Endodermal cell (in vitro differentiated cells): ENCODE measurements around the gene MDM1. TPM values are rescaled to one million over a fixed set of nuclear protein-coding genes. Genes with fewer than 3 reads are reported as not detected.

Experiments
- DNase-seq: peaks from one replicate; pipeline ENCODE4 v3.0.0-alpha.2; 2017
- H3K27ac ChIP-seq: 2 replicates; pipeline ENCODE4 v1.5.1; 2013; ENCODE audit warnings: mild to moderate bottlenecking, low read depth, low read length, moderate library complexity
- H3K27me3 ChIP-seq: 2 replicates; pipeline ENCODE4 v1.6.1; 2013; ENCODE audit warnings: mild to moderate bottlenecking, low read length, moderate library complexity; ENCODE audit not compliant: insufficient read depth, control insufficient read depth, poor library complexity, severe bottlenecking
- H3K36me3 ChIP-seq: 2 replicates; pipeline ENCODE4 v1.7.0; 2013; ENCODE audit warnings: mild to moderate bottlenecking, low read length, moderate library complexity; ENCODE audit not compliant: control insufficient read depth, insufficient read depth
- H3K4me1 ChIP-seq: one replicate; pipeline ENCODE4 v1.7.0; 2013; ENCODE audit warnings: low read length; ENCODE audit not compliant: control insufficient read depth, insufficient read depth
- H3K4me3 ChIP-seq: 2 replicates; pipeline ENCODE4 v1.5.1; 2013; ENCODE audit warnings: mild to moderate bottlenecking, low read length, moderate library complexity
- H3K9ac ChIP-seq: 2 replicates; pipeline ENCODE4 v1.6.1; 2013; ENCODE audit warnings: mild to moderate bottlenecking, low read length, moderate library complexity; ENCODE audit not compliant: poor library complexity, severe bottlenecking; ENCODE audit errors: extremely low read depth
- H3K9me3 ChIP-seq: 2 replicates; pipeline ENCODE4 v1.6.1; 2013; ENCODE audit warnings: mild to moderate bottlenecking, low read length, moderate library complexity; ENCODE audit not compliant: control insufficient read depth
- H3K27ac Mint-ChIP-seq: 2 replicates; pipeline ENCODE4 v1.8.0; 2020; ENCODE audit warnings: mixed read lengths
- H3K27me3 Mint-ChIP-seq: 2 replicates; pipeline ENCODE4 v1.8.0; 2021; ENCODE audit warnings: mild to moderate bottlenecking, mixed read lengths; ENCODE audit not compliant: insufficient read depth
- H3K36me3 Mint-ChIP-seq: 2 replicates; pipeline ENCODE4 v1.8.0; 2020; ENCODE audit warnings: low read depth, mixed read lengths
- H3K4me1 Mint-ChIP-seq: 2 replicates; pipeline ENCODE4 v1.8.0; 2020; ENCODE audit warnings: mixed read lengths
- H3K4me3 Mint-ChIP-seq: 2 replicates; pipeline ENCODE4 v1.8.0; 2020; ENCODE audit warnings: mild to moderate bottlenecking, moderate library complexity, mixed read lengths
- H3K9me3 Mint-ChIP-seq: 2 replicates; pipeline ENCODE4 v1.8.0; 2020; ENCODE audit warnings: mild to moderate bottlenecking, mixed read lengths
- WGBS, 2 experiments: methylation state at CpG; one replicate each; pipeline versions ENCODE4 v1.1.5 to v1.1.7; 2013; ENCODE audit warnings: missing lambda C conversion rate in 2 of 2, mixed read lengths in 1 of 2; ENCODE audit not compliant: insufficient coverage in 1 of 2, insufficient read length in 1 of 2; 5-methylcytosine and 5-hydroxymethylcytosine counted together
- total RNA-seq, 2 donors: library from RNA; stranded (reverse); fragmentation: NEBNext Ultra II Directional in 1 of 2; extraction: Animal tissue kit (Norgen Biotek cat#: 25700) in 1 of 2; gene quantifications; 2 replicates in 1 of 2; 3 replicates in 1 of 2; pipeline ENCODE4 v1.2.1, GENCODE V29; 2021
- TF ChIP-seq, protein P1 (sequence below): fragments of 200-600 bp; sonication (generic); conservative IDR thresholded peaks from 2 replicates; pipeline ENCODE4 v1.5.0; 2021; ENCODE audit warnings: antibody characterized with exemption, mild to moderate bottlenecking

MDM1 gene
- total RNA-seq, 2 donors from 2014 or later, result 20.2 to 21.2 TPM

DNA sequence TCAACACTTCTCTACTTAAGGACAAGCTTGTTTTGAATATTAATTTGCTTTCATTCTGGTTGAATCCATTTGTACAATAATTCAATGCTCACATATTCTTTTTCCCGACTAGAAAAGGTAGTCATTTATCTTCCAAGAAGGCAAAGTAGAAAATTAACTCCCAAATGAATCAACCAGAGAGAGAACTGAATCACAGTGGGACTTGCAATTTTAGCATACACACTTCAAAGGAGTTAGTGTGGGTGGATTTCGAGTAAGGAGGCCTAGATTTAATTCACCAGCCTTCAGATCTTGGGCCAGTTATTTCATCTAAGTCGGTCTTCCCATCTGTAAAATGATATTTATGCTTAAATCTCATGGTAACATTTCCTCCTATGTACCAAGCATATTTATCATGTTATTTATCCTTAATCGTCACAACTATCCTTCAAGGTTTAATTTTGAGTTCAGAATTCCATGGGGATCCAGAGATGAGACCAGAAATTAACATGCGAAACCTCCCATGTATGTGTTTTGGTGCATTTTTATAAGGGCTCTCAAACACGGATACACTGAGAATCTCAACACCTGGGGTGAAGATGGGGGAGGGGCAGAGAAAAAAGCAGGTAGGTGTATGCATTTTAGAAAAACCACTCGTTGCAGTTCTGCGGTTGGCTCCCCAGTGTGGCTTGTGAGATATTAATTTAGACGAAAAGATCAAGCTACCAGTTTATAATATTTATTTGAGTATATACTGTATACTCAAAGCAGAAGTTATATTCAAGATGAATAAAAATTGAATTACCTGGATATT, 39.8 kb downstream of the MDM1 start:
- Mint-ChIP-seq H3K27ac (no peak overlapping the region), H3K9me3 (no peaks in the 10 kb centered on the region), H3K4me3 (no peak overlapping the region), H3K4me1 (no peaks in the 10 kb centered on the region), H3K27me3 (no peaks in the 10 kb centered on the region), H3K36me3 (peaks cover 4% of the 10 kb centered on the region)
- no peaks in the 10 kb centered on the region for H3K4me1 ChIP-seq
- H3K9ac ChIP-seq, result no peak overlapping the region
- no peak overlapping the region for H3K27ac ChIP-seq
- WGBS, 2 experiments, result 86 to 94% methylated on average over 4 to 8 of the region's 9 CpGs
- no peak for DNase-seq
- no peaks in the 10 kb centered on the region for H3K9me3 ChIP-seq
- TF ChIP-seq, protein P1, sequence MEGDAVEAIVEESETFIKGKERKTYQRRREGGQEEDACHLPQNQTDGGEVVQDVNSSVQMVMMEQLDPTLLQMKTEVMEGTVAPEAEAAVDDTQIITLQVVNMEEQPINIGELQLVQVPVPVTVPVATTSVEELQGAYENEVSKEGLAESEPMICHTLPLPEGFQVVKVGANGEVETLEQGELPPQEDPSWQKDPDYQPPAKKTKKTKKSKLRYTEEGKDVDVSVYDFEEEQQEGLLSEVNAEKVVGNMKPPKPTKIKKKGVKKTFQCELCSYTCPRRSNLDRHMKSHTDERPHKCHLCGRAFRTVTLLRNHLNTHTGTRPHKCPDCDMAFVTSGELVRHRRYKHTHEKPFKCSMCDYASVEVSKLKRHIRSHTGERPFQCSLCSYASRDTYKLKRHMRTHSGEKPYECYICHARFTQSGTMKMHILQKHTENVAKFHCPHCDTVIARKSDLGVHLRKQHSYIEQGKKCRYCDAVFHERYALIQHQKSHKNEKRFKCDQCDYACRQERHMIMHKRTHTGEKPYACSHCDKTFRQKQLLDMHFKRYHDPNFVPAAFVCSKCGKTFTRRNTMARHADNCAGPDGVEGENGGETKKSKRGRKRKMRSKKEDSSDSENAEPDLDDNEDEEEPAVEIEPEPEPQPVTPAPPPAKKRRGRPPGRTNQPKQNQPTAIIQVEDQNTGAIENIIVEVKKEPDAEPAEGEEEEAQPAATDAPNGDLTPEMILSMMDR, result no peak
- peaks cover 4% of the 10 kb centered on the region for H3K36me3 ChIP-seq
- no peaks in the 10 kb centered on the region for H3K27me3 ChIP-seq
- H3K4me3 ChIP-seq, result no peak overlapping the region

DNA sequence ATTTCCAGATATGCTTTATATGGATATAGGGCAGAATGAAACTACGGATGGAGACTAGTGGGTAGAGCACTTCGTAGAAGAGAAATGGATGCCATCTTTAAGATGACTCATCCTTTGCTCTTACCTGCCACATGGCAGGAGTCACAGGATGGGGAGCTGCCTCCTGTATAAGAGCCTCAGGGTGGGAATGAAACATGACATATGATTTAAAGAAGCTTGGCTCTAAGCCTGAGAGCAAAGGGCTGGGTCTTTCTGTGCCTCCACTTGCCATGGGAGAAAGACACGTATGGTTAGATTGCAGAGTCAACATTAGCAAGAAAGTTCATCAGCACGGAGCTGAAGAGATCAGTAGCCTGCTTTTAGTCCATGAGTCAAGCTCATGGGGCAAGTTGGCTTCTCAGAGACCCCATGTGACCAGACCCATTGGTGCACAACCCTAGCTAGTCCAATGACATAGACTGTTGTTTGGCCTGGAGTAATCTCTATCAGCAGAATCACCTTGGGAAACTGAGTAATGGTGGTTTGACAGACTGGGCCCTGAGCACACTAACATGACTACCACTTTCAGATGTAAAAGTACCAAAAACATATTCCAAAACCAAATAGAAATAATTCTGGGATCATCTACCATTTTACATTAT, 40.6 kb downstream of the MDM1 start:
- Mint-ChIP-seq H3K4me3 (no peak overlapping the region), H3K27ac (no peak overlapping the region), H3K9me3 (no peaks in the 10 kb centered on the region), H3K27me3 (no peaks in the 10 kb centered on the region), H3K36me3 (peaks cover 2% of the 10 kb centered on the region), H3K4me1 (no peaks in the 10 kb centered on the region)
- Histone ChIP-seq H3K4me1 (no peaks in the 10 kb centered on the region), H3K27me3 (no peaks in the 10 kb centered on the region), H3K9ac (no peak overlapping the region), H3K36me3 (peaks cover 4% of the 10 kb centered on the region), H3K27ac (no peak overlapping the region), H3K4me3 (no peak overlapping the region), H3K9me3 (no peaks in the 10 kb centered on the region)
- no peak for DNase-seq
- TF ChIP-seq, protein P1, result no peak
- WGBS, 2 experiments, result 97 to 100% methylated on average over 3 to 4 of the region's 4 CpGs

DNA sequence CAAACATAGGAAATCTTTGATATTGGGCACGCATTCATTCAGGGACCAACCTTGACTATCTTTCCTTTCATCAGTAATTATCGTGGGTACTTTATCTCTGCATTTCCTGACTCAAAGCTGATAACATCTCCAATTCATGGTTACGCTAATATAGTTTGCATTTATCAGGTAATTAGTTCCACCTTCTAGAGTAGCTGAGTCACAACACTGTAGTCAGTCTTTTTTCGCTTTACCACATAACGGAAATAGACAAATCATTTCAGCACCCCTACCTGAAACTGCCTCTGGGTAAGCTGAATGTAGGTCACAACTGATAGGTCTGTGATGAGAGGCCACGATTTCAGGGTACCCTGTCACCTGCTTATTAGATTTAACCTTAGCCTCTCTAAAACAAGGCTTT, 42.0 kb downstream of the MDM1 start:
- H3K36me3 Mint-ChIP-seq, result no peaks in the 10 kb centered on the region
- no peaks in the 10 kb centered on the region for H3K4me1 Mint-ChIP-seq
- H3K27ac ChIP-seq, result no peak overlapping the region
- H3K27me3 ChIP-seq, result no peaks in the 10 kb centered on the region
- no peak overlapping the region for H3K27ac Mint-ChIP-seq
- H3K36me3 ChIP-seq, result peaks cover 4% of the 10 kb centered on the region
- no peaks in the 10 kb centered on the region for H3K9me3 ChIP-seq
- H3K4me1 ChIP-seq, result no peaks in the 10 kb centered on the region
- H3K9me3 Mint-ChIP-seq, result no peaks in the 10 kb centered on the region
- DNase-seq, result no peak
- H3K4me3 ChIP-seq, result no peak overlapping the region
- TF ChIP-seq, protein P1, result no peak
- H3K4me3 Mint-ChIP-seq, result no peak overlapping the region
- H3K9ac ChIP-seq, result no peak overlapping the region
- WGBS, 2 experiments, result 89 to 97% methylated on average over 3 to 6 of the region's 6 CpGs
- no peaks in the 10 kb centered on the region for H3K27me3 Mint-ChIP-seq
